ENCODE measurements around the gene SEZ6L. TPM values are rescaled to one million over a fixed set of nuclear protein-coding genes. Genes with fewer than 3 reads are reported as not detected.

Gene SEZ6L
- total RNA-seq, 1 donor from 2014 or later: 8.6 TPM

DNA sequence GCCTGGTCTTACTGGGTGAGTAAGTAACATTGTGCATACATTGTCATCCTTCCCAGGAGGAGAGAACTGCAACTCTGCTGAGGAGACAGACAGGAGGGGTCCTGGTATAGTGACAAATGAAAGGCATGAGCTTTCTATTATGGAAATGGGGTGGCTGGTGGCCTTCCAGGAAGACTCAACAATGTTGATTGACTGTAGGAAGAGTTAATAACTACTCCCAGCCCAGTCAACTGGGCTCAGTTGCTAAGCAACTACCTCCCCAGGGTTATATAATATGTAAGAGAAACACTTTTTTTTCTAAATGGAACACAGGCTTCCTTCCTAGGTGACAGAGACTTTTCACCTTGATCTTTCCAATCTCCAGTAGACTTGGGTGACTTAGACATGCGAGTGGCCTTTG, 28.2 kb downstream of the SEZ6L start:
- Mint-ChIP-seq H3K4me1 (ENCODE audit: unreplicated experiment) (no peaks in the 10 kb centered on the region), H3K36me3 (no peaks in the 10 kb centered on the region), H3K4me3 (no peak overlapping the region), H3K27me3 (peaks cover 27% of the 10 kb centered on the region), H3K27ac (no peak overlapping the region), H3K9me3 (no peaks in the 10 kb centered on the region)
- no peak for TF ChIP-seq CTCF (conservative IDR thresholded peaks at IDR 0.05)
- no peak for DNase-seq (ENCODE audit: extremely low spot score, unreplicated experiment)

GRCh38 chr22:26199665-26200064, 30.4 kb downstream of the SEZ6L start:
- no peaks in the 10 kb centered on the region for H3K4me1 Mint-ChIP-seq (ENCODE audit: unreplicated experiment)
- no peak for TF ChIP-seq CTCF (conservative IDR thresholded peaks at IDR 0.05)
- no peaks in the 10 kb centered on the region for H3K9me3 Mint-ChIP-seq
- DNase-seq (ENCODE audit: extremely low spot score, unreplicated experiment): no peak
- H3K4me3 Mint-ChIP-seq: no peak overlapping the region
- peaks cover 40% of the 10 kb centered on the region for H3K27me3 Mint-ChIP-seq
- H3K36me3 Mint-ChIP-seq: no peaks in the 10 kb centered on the region
- no peak overlapping the region for H3K27ac Mint-ChIP-seq

DNA sequence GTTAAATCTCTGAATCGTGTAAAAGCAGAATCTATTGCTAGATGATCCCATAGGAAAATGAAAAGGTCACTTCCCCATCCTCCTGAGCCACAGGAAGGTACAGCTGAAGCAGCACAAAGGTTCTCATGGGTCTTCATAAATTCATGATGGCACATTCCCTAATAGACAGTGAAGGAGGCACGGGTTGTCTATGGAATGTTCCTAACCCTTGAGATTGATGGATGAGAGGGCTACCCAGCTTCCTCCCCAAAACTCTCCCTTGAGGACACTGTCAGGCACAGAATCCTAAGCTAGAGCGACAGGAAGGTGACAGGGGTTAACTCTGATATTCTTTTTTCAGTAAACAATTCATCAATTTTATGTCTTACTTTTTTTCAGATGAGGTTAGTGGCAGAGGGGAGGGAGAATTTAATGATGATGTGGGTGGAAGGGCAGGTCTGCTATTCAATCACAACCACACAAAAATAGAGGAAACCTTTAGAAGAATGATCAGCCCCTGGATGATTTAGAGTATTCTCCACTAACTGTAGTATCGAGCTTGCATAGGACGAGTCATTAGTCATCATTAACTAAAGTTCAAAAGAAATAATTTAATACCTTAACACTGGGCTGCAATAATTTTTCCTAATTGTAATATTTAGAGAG, 33.1 kb downstream of the SEZ6L start:
- H3K4me1 Mint-ChIP-seq (ENCODE audit: unreplicated experiment): no peaks in the 10 kb centered on the region
- H3K36me3 Mint-ChIP-seq: no peaks in the 10 kb centered on the region
- DNase-seq (ENCODE audit: extremely low spot score, unreplicated experiment): no peak
- H3K27ac Mint-ChIP-seq: no peak overlapping the region
- TF ChIP-seq CTCF (conservative IDR thresholded peaks at IDR 0.05): no peak
- no peaks in the 10 kb centered on the region for H3K9me3 Mint-ChIP-seq
- peaks cover 39% of the 10 kb centered on the region for H3K27me3 Mint-ChIP-seq
- no peak overlapping the region for H3K4me3 Mint-ChIP-seq

DNA sequence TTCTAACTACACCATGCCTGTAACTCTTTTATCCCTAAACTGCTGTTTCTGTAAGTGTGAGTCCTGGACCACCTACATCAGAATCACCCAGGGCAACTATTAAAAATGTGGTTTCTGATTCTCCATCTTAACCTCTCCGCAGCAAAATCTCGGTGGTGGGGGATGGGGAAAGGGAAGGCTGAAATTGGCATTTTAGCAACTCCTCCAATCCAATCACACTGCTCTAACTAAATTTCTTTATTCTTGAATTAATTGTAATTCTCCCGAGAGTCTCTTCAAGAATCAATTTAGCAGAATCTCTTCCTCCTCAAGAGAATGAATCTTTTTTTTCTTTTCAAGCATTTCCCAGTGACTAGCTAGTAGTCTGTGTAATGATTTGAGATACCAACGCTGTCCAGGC, 36.2 kb downstream of the SEZ6L start:
- Mint-ChIP-seq H3K4me3 (no peak overlapping the region), H3K27me3 (peaks cover 28% of the 10 kb centered on the region), H3K9me3 (no peaks in the 10 kb centered on the region), H3K27ac (no peak overlapping the region), H3K36me3 (no peaks in the 10 kb centered on the region), H3K4me1 (ENCODE audit: unreplicated experiment) (no peaks in the 10 kb centered on the region)
- DNase-seq (ENCODE audit: extremely low spot score, unreplicated experiment): no peak
- no peak for TF ChIP-seq CTCF (conservative IDR thresholded peaks at IDR 0.05)

DNA sequence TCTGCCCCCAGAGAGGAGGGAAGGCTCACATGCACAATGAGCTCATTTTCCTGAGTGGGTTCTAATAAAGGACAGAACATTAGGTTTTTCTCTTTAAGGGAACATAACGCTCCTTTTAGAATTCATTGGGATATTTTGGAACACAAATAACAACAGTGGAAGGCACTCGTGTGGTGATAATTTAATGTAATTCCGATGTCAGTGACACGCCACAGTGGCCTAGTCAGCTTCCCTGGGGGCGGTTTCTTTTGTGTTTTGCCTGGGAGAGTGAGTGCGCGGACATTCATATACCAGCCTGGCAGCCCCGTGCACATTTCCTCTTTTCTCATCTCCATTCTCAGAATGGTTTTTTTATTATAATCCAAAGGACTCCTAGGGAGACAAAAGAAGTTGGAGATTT, 41.1 kb downstream of the SEZ6L start:
- no peaks in the 10 kb centered on the region for H3K36me3 Mint-ChIP-seq
- no peak overlapping the region for H3K27ac Mint-ChIP-seq
- no peak for TF ChIP-seq CTCF (conservative IDR thresholded peaks at IDR 0.05)
- no peaks in the 10 kb centered on the region for H3K4me1 Mint-ChIP-seq (ENCODE audit: unreplicated experiment)
- no peak overlapping the region for H3K4me3 Mint-ChIP-seq
- H3K27me3 Mint-ChIP-seq: peaks cover 26% of the 10 kb centered on the region
- no peak for DNase-seq (ENCODE audit: extremely low spot score, unreplicated experiment)
- H3K9me3 Mint-ChIP-seq: no peaks in the 10 kb centered on the region

DNA sequence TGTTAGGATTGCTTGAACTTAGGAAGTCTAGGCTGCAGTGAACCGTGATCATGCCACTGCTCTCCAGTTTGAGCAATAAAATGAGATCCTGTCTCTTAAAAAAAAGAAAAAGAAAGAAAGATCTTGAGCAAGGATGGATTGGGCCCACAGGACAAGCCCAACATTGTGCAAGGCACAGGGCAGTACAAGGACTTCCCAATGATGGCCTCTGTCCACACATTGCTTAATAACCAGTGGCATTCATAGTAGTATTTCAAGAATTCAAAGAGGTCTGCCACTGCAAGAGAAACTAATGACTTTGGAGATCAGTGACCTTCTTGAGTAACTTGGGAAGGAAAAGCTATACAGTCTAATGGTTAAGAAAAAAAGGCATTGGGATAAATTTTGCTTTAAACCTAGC, 44.6 kb downstream of the SEZ6L start:
- no peak for DNase-seq (ENCODE audit: extremely low spot score, unreplicated experiment)

More for the DNA sequence above, 44.6 kb downstream of the SEZ6L start:
- H3K4me1 Mint-ChIP-seq (ENCODE audit: unreplicated experiment): no peaks in the 10 kb centered on the region
- H3K27ac Mint-ChIP-seq: no peak overlapping the region
- H3K36me3 Mint-ChIP-seq: no peaks in the 10 kb centered on the region
- H3K4me3 Mint-ChIP-seq: no peak overlapping the region
- no peak for TF ChIP-seq CTCF (conservative IDR thresholded peaks at IDR 0.05)
- H3K27me3 Mint-ChIP-seq: peaks cover 46% of the 10 kb centered on the region
- no peaks in the 10 kb centered on the region for H3K9me3 Mint-ChIP-seq

All from type B pancreatic cell (in vitro differentiated cells).